Mammary epithelial cell (primary cell): ENCODE data around the gene ANKRD31.

ENCODE experiments used
- CTCF ChIP-seq, 2 donors: IDR thresholded peaks in 1 of 2; conservative IDR thresholded peaks in 1 of 2; 2 replicates each; pipeline ENCODE4 v1.5.1; 2011 to 2012; ENCODE audit warnings: inconsistent platforms in 2 of 2, low read length in 2 of 2, mild to moderate bottlenecking in 2 of 2, control low read depth in 1 of 2, low read depth in 1 of 2; ENCODE audit not compliant: insufficient read depth in 1 of 2; ENCODE audit errors: extremely low read depth in 1 of 2
- EZH2 ChIP-seq: IDR thresholded peaks from 2 replicates; pipeline ENCODE4 v1.6.1; 2012; ENCODE audit warnings: low read length, inconsistent platforms, borderline replicate concordance

GRCh38 chr5:75021219-75021618 lies 215.5 kb downstream of the ANKRD31 start:
- TF ChIP-seq CTCF (conservative IDR thresholded peaks at IDR 0.05 in 1 of 2, IDR thresholded peaks at IDR 0.05 in 1 of 2; ENCODE audit: extremely low read depth in 1 of 2, insufficient read depth in 1 of 2, low read depth in 1 of 2, low read length in 2 of 2) (no peak), EZH2 (no peak)
